HEK293T (cell line): ENCODE results near the gene DPH6.

Experiments
- BHLHE40 ChIP-seq: fragments of 450-650 bp; IDR thresholded peaks from 2 replicates; pipeline ENCODE4 v1.6.1; 2016; ENCODE audit warnings: mild to moderate bottlenecking, moderate library complexity, borderline replicate concordance
- FOXM1 ChIP-seq: fragments of 450-650 bp; IDR thresholded peaks from 2 replicates; pipeline ENCODE4 v1.6.1; 2017; ENCODE audit warnings: mild to moderate bottlenecking, borderline replicate concordance
- SUZ12 ChIP-seq: fragments of 450-650 bp; IDR thresholded peaks from 2 replicates; pipeline ENCODE4 v1.6.1; 2016; ENCODE audit warnings: mild to moderate bottlenecking
- ZNF384 ChIP-seq: fragments of 450-650 bp; IDR thresholded peaks from 2 replicates; pipeline ENCODE4 v1.6.1; 2016

DNA sequence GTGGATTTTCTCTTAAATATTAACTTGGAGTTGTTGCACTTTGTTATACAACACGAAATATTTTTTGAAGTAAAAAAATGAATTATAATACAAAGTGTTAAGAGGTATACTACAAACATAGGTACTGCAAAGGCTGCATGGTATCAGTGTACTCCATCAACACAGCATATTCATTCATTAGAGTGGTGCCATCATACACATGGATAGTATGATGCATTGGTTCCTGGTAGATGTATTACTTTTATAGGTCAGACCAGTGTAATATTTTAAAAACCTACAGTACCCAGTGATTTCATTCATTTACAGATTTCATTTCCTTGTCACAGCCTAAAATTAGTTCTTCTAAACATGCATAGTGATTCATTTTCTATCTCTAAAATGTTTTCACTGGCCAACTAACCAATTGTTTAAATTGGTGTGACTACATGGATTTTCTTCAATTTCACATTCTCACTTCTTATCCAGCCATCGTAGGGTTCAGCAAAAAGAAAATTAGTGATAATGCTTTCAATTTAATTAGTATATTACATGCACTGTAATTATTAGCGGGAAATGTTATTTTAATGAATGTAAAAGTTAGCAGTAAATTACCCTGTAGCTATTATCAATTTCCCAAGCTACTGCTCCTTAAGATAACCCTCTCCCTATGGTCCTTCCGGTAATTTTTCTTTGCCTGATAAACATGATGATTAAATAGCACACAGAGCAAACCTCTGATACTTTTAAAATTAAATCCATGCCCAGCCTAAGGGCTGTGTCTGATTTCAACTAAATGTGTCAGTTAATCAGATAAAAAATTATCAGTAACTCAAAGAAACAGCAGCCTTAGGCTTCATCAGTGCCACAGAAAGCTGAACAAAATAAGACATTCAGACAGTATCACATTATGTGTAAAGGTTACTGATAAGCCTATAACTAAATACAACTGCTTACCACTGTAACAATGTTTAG, 68.4 kb downstream of the DPH6 start:
- no peak for TF ChIP-seq BHLHE40
- no peak for TF ChIP-seq FOXM1
- no peak for TF ChIP-seq ZNF384
- no peak for TF ChIP-seq SUZ12
